ENCODE data around the gene CCDC85A.

GRCh38 chr2:56382466-56382865 is 198.7 kb downstream of the CCDC85A start:
- TF ChIP-seq EZH2phosphoT487 (IDR thresholded peaks at IDR 0.05; ENCODE audit: insufficient read depth, low read depth) = no peak
- TF ChIP-seq EZH2 (IDR thresholded peaks at IDR 0.05; ENCODE audit: insufficient read depth, poor library complexity, severe bottlenecking) = no peak
